Skin epidermis (tissue), 12 donors: ENCODE measurements around the gene SERPINA1.

Source experiments
- H3K27ac ChIP-seq, 21 experiments: fragments of 200-600 bp; sonication (generic) in 11 of 21; one replicate each; pipeline ENCODE4 v1.5.0; 2020; ENCODE audit warnings: mild to moderate bottlenecking in 3 of 21, inconsistent platforms in 2 of 21, moderate library complexity in 2 of 21
- H3K4me3 ChIP-seq, 7 experiments: fragments of 200-600 bp; sonication (generic) in 2 of 7; one replicate each; pipeline ENCODE4 v1.5.0; 2020; ENCODE audit warnings: inconsistent platforms in 2 of 7, mild to moderate bottlenecking in 2 of 7, moderate library complexity in 1 of 7

Gene SERPINA1

GRCh38 chr14:94398536-94398935, 10.1 kb upstream of the SERPINA1 start:
- Histone ChIP-seq H3K4me3 (no peak overlapping the region), H3K27ac (no peak overlapping the region)

- Histone ChIP-seq H3K27ac (peak overlapping the region in 1 of 21 experiments; percentile 16), H3K4me3 (no peak overlapping the region)
These were observed 9.7 kb upstream of the SERPINA1 start for GRCh38 chr14:94398182-94398479.

- Histone ChIP-seq H3K27ac (peak overlapping the region in 1 of 21 experiments; percentile 16), H3K4me3 (no peak overlapping the region)
These were observed 9.1 kb upstream of the SERPINA1 start for GRCh38 chr14:94397289-94398181.

GRCh38 chr14:94396628-94397225, 8.3 kb upstream of the SERPINA1 start:
- no peak overlapping the region for H3K4me3 ChIP-seq
- no peak overlapping the region for H3K27ac ChIP-seq

- H3K27ac ChIP-seq = peak overlapping the region in 4 of 21 experiments; percentile 12 to 45 (median 29)
These were observed 7.6 kb upstream of the SERPINA1 start for GRCh38 chr14:94395888-94396574.

GRCh38 chr14:94395282-94395887, 7.0 kb upstream of the SERPINA1 start:
- peak overlapping the region in 7 of 21 experiments; percentile 15 to 66 (median 45) for H3K27ac ChIP-seq

More at GRCh38 chr14:94395888-94396574, 7.6 kb upstream of the SERPINA1 start:
- H3K4me3 ChIP-seq = no peak overlapping the region

GRCh38 chr14:94394581-94395207, 6.3 kb upstream of the SERPINA1 start:
- H3K27ac ChIP-seq = peak overlapping the region in 13 of 21 experiments; percentile 9 to 81 (median 44)
- H3K4me3 ChIP-seq = no peak overlapping the region

More at GRCh38 chr14:94395282-94395887, 7.0 kb upstream of the SERPINA1 start:
- H3K4me3 ChIP-seq = no peak overlapping the region

- Histone ChIP-seq H3K27ac (peak overlapping the region in 12 of 21 experiments; percentile 9 to 81 (median 38)), H3K4me3 (no peak overlapping the region)
These were observed 5.7 kb upstream of the SERPINA1 start for GRCh38 chr14:94394025-94394493.

GRCh38 chr14:94393474-94393873, 5.1 kb upstream of the SERPINA1 start:
- H3K4me3 ChIP-seq = no peak overlapping the region

GRCh38 chr14:94392510-94392935, 4.1 kb upstream of the SERPINA1 start:
- H3K27ac ChIP-seq = peak overlapping the region in 8 of 21 experiments; percentile 54 to 88 (median 68)

More at GRCh38 chr14:94393474-94393873, 5.1 kb upstream of the SERPINA1 start:
- H3K27ac ChIP-seq = peak overlapping the region in 7 of 21 experiments; percentile 28 to 81 (median 60)

GRCh38 chr14:94391281-94391975, 3.0 kb upstream of the SERPINA1 start:
- Histone ChIP-seq H3K27ac (peak overlapping the region in 13 of 21 experiments; percentile 19 to 88 (median 62)), H3K4me3 (no peak overlapping the region)

More at GRCh38 chr14:94392510-94392935, 4.1 kb upstream of the SERPINA1 start:
- no peak overlapping the region for H3K4me3 ChIP-seq

GRCh38 chr14:94390372-94391086, 2.1 kb upstream of the SERPINA1 start:
- H3K27ac ChIP-seq = peak overlapping the region in 14 of 21 experiments; percentile 33 to 88 (median 61)
- H3K4me3 ChIP-seq = peak overlapping the region in 3 of 7 experiments; percentile 8 to 12 (median 9)

GRCh38 chr14:94389731-94390371, 1.4 kb upstream of the SERPINA1 start:
- Histone ChIP-seq H3K4me3 (peak overlapping the region in 5 of 7 experiments; percentile 5 to 12 (median 9)), H3K27ac (peak overlapping the region in 14 of 21 experiments; percentile 11 to 88 (median 54))

- Histone ChIP-seq H3K4me3 (peak overlapping the region in 1 of 7 experiments; percentile 12), H3K27ac (peak overlapping the region in 4 of 21 experiments; percentile 69 to 88 (median 74))
These were observed 685 bp upstream of the SERPINA1 start for GRCh38 chr14:94389104-94389469.

- no peak overlapping the region for H3K4me3 ChIP-seq
- peak overlapping the region in 2 of 21 experiments; percentile 25 to 88 for H3K27ac ChIP-seq
These were observed 397 bp downstream of the SERPINA1 start for GRCh38 chr14:94388027-94388383.

- H3K27ac ChIP-seq = peak overlapping the region in 3 of 21 experiments; percentile 25 to 88 (median 29)
- H3K4me3 ChIP-seq = no peak overlapping the region
These were observed 1.1 kb downstream of the SERPINA1 start for GRCh38 chr14:94387051-94388026.
